DND-41 (cell line): ENCODE results near the gene OPCML.

Experiments
- EZH2 ChIP-seq: IDR thresholded peaks from 3 replicates; pipeline ENCODE4 v1.6.1; 2012; ENCODE audit warnings: borderline replicate concordance, low read depth, mild to moderate bottlenecking, moderate library complexity, low read length, inconsistent platforms; ENCODE audit not compliant: severe bottlenecking
- TF ChIP-seq, protein P1 (sequence below): IDR thresholded peaks from 2 replicates; pipeline ENCODE4 v1.5.1; 2012; ENCODE audit warnings: borderline replicate concordance, low read length, moderate library complexity, mild to moderate bottlenecking; ENCODE audit not compliant: poor library complexity, severe bottlenecking; ENCODE audit errors: extremely low read depth

DNA sequence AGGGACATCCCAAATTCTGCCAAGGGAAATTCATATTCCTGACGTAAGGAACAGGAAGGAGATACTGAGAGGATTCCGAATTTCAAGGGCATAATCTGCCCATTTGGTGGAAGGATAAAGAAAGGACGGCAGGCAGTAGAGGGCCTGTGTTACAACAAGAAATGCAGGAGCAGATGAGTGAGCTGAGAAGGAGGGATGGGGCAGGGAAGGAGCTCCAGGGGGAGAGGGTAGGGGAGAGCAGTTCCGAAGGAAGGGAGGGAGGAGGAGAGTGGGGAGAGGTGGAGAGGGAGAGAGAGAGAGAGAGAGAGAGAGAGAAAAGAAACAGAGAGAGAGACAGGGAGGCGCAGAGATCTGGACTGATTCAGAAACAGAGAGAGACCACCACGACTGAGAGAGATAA is 843 bp downstream of the OPCML start:
- TF ChIP-seq, protein P1, sequence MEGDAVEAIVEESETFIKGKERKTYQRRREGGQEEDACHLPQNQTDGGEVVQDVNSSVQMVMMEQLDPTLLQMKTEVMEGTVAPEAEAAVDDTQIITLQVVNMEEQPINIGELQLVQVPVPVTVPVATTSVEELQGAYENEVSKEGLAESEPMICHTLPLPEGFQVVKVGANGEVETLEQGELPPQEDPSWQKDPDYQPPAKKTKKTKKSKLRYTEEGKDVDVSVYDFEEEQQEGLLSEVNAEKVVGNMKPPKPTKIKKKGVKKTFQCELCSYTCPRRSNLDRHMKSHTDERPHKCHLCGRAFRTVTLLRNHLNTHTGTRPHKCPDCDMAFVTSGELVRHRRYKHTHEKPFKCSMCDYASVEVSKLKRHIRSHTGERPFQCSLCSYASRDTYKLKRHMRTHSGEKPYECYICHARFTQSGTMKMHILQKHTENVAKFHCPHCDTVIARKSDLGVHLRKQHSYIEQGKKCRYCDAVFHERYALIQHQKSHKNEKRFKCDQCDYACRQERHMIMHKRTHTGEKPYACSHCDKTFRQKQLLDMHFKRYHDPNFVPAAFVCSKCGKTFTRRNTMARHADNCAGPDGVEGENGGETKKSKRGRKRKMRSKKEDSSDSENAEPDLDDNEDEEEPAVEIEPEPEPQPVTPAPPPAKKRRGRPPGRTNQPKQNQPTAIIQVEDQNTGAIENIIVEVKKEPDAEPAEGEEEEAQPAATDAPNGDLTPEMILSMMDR, result no peak
- TF ChIP-seq EZH2, result no peak
